H1 (cell line): ENCODE data around the gene CNDP1. TPM values are rescaled to one million over a fixed set of nuclear protein-coding genes. Genes with fewer than 3 reads are reported as not detected.

Experiments used
- FOSL1 ChIP-seq: IDR thresholded peaks from 2 replicates; pipeline ENCODE4 v1.6.1; 2011; ENCODE audit warnings: mild to moderate bottlenecking, low read depth, low read length, moderate library complexity; ENCODE audit not compliant: insufficient read depth
- HDAC2 ChIP-seq, 2 experiments: fragments of 300-600 bp in 1 of 2; sonication (generic) in 1 of 2; IDR thresholded peaks; 2 replicates each; pipeline ENCODE4 v1.6.1; 2011 to 2012; ENCODE audit warnings: low read depth in 2 of 2, low read length in 2 of 2, mild to moderate bottlenecking in 2 of 2, moderate library complexity in 2 of 2, borderline replicate concordance in 1 of 2, inconsistent platforms in 1 of 2
- HDAC6 ChIP-seq: IDR thresholded peaks from one replicate; pipeline ENCODE4 v1.7.1; 2012; ENCODE audit warnings: low read depth, mild to moderate bottlenecking, inconsistent platforms, low read length, moderate library complexity
- KDM5A ChIP-seq: fragments of 200-600 bp; IDR thresholded peaks from 2 replicates; pipeline ENCODE4 v1.7.1; 2012; ENCODE audit warnings: mild to moderate bottlenecking, low read length, inconsistent platforms, mixed read lengths
- POLR2AphosphoS5 ChIP-seq: IDR thresholded peaks from 2 replicates; pipeline ENCODE4 v1.6.1; 2011; ENCODE audit warnings: low read depth, low read length
- POU5F1 ChIP-seq: IDR thresholded peaks from 2 replicates; pipeline ENCODE4 v1.6.1; 2011; ENCODE audit warnings: low read depth, mild to moderate bottlenecking, low read length, moderate library complexity
- TAF1 ChIP-seq: IDR thresholded peaks from 2 replicates; pipeline ENCODE4 v1.6.1; 2011; ENCODE audit warnings: mild to moderate bottlenecking, low read depth, low read length
- polyA plus RNA-seq, 7 experiments: library from polyadenylated mRNA; depleted of rRNA in 3 of 7; stranded (reverse) in 5 of 7; unstranded in 2 of 7; fragments of >200 nt in 5 of 7; fragments of 200-250 nt in 2 of 7; gene quantifications; 1 replicate in 5 of 7; 2 replicates in 1 of 7; 4 replicates in 1 of 7; pipeline versions ENCODE4 v1.2.1 to v1.2.3, GENCODE V29; 2011 to 2013; ENCODE audit warnings: missing spikeins in 2 of 7, mixed read lengths in 2 of 7
- total RNA-seq: library from RNA; stranded (reverse); fragmentation: NEBNext Ultra II Directional; extraction: Animal tissue kit (Norgen Biotek cat#: 25700); gene quantifications from 2 replicates; pipeline ENCODE4 v1.2.1, GENCODE V29; 2021
- TF ChIP-seq, protein P1 (sequence below): fragments of 300-600 bp; sonication (generic); IDR thresholded peaks from 2 replicates; pipeline ENCODE4 v1.7.1; 2012; ENCODE audit warnings: low read length, moderate library complexity, mild to moderate bottlenecking, inconsistent platforms; ENCODE audit not compliant: insufficient replicate concordance

CNDP1 gene
- total and polyA plus RNA-seq, 2 of the 8 experiments (the other 6 are each of a cell fraction or from before 2014, with no cell fraction given) = 0.09 TPM; not detected in 1

DNA sequence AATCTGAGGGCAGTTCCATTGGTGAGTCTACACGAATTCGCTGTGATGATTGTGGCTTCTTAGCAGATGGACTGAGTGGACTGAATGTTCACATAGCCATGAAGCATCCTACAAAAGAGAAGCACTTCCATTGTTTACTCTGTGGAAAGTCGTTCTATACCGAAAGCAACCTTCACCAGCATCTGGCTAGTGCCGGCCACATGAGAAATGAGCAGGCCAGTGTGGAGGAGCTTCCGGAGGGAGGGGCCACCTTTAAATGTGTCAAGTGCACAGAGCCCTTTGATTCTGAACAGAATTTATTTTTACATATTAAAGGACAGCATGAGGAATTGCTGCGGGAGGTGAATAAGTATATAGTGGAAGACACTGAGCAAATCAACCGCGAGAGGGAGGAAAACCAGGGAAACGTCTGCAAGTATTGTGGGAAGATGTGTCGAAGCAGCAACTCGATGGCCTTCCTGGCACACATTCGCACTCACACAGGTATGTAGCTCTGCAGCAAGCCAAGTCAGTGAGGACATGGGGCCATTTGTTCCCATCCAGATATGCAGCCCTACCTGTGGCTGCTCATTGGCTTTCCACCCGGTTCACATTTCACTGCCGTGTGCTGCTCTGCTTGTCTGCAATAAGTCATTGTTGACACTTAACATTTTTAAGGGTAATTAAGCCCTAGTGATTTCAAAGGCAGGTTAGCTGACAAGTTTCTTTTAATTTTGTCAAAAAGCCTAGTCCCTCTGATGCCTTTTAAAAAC is 101.1 kb downstream of the CNDP1 start (continued):
- TF ChIP-seq, protein P1, sequence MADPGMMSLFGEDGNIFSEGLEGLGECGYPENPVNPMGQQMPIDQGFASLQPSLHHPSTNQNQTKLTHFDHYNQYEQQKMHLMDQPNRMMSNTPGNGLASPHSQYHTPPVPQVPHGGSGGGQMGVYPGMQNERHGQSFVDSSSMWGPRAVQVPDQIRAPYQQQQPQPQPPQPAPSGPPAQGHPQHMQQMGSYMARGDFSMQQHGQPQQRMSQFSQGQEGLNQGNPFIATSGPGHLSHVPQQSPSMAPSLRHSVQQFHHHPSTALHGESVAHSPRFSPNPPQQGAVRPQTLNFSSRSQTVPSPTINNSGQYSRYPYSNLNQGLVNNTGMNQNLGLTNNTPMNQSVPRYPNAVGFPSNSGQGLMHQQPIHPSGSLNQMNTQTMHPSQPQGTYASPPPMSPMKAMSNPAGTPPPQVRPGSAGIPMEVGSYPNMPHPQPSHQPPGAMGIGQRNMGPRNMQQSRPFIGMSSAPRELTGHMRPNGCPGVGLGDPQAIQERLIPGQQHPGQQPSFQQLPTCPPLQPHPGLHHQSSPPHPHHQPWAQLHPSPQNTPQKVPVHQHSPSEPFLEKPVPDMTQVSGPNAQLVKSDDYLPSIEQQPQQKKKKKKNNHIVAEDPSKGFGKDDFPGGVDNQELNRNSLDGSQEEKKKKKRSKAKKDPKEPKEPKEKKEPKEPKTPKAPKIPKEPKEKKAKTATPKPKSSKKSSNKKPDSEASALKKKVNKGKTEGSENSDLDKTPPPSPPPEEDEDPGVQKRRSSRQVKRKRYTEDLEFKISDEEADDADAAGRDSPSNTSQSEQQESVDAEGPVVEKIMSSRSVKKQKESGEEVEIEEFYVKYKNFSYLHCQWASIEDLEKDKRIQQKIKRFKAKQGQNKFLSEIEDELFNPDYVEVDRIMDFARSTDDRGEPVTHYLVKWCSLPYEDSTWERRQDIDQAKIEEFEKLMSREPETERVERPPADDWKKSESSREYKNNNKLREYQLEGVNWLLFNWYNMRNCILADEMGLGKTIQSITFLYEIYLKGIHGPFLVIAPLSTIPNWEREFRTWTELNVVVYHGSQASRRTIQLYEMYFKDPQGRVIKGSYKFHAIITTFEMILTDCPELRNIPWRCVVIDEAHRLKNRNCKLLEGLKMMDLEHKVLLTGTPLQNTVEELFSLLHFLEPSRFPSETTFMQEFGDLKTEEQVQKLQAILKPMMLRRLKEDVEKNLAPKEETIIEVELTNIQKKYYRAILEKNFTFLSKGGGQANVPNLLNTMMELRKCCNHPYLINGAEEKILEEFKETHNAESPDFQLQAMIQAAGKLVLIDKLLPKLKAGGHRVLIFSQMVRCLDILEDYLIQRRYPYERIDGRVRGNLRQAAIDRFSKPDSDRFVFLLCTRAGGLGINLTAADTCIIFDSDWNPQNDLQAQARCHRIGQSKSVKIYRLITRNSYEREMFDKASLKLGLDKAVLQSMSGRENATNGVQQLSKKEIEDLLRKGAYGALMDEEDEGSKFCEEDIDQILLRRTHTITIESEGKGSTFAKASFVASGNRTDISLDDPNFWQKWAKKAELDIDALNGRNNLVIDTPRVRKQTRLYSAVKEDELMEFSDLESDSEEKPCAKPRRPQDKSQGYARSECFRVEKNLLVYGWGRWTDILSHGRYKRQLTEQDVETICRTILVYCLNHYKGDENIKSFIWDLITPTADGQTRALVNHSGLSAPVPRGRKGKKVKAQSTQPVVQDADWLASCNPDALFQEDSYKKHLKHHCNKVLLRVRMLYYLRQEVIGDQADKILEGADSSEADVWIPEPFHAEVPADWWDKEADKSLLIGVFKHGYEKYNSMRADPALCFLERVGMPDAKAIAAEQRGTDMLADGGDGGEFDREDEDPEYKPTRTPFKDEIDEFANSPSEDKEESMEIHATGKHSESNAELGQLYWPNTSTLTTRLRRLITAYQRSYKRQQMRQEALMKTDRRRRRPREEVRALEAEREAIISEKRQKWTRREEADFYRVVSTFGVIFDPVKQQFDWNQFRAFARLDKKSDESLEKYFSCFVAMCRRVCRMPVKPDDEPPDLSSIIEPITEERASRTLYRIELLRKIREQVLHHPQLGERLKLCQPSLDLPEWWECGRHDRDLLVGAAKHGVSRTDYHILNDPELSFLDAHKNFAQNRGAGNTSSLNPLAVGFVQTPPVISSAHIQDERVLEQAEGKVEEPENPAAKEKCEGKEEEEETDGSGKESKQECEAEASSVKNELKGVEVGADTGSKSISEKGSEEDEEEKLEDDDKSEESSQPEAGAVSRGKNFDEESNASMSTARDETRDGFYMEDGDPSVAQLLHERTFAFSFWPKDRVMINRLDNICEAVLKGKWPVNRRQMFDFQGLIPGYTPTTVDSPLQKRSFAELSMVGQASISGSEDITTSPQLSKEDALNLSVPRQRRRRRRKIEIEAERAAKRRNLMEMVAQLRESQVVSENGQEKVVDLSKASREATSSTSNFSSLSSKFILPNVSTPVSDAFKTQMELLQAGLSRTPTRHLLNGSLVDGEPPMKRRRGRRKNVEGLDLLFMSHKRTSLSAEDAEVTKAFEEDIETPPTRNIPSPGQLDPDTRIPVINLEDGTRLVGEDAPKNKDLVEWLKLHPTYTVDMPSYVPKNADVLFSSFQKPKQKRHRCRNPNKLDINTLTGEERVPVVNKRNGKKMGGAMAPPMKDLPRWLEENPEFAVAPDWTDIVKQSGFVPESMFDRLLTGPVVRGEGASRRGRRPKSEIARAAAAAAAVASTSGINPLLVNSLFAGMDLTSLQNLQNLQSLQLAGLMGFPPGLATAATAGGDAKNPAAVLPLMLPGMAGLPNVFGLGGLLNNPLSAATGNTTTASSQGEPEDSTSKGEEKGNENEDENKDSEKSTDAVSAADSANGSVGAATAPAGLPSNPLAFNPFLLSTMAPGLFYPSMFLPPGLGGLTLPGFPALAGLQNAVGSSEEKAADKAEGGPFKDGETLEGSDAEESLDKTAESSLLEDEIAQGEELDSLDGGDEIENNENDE = no peak
- TF ChIP-seq FOSL1 = no peak
- TF ChIP-seq POLR2AphosphoS5 = no peak
- TF ChIP-seq HDAC6 = no peak
- TF ChIP-seq TAF1 = no peak
- no peak for TF ChIP-seq POU5F1
- TF ChIP-seq HDAC2 (IDR thresholded peaks at IDR 0.05; ENCODE audit: borderline replicate concordance in 1 of 2, low read depth in 2 of 2, low read length in 2 of 2) = no peak
- TF ChIP-seq KDM5A = no peak
